Measurements from ENCODE around the gene SLC22A13.
"Not testable (repeated sequence)": the region's sequence is repeated elsewhere in the genome, so short reads cannot be mapped to it uniquely, and the experiment has no call there.

The SLC22A13 gene

DNA sequence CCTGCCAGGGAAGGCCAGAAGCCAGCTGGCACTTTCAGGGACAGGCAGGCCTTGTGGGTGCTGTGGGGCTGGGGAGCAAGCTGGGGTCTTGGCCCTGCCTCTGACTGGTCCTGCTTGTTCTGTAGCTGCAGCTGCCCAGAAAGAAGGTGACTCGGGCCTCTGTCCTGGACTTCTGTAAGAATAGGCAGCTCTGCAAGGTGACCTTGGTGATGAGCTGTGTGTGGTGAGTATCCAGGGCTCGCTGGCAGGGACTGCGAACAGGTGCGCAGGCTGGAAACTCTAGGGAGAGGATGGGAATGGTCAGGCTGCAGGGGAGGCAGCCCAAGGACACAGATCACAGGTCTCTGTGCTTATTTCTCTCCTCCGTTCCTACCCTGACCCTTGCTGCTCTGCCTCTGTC is 47.7 kb downstream of the SLC22A13 start:
- no peaks in the 10 kb centered on the region for H3K36me3 ChIP-seq (ENCODE audit: control insufficient read depth in 5 of 5, insufficient read depth in 5 of 5, low read length in 5 of 5)
- H3K4me3 ChIP-seq (ENCODE audit: low read depth in 1 of 5, low read length in 5 of 5), result no peak overlapping the region
- no peaks in the 10 kb centered on the region for H3K4me1 ChIP-seq (ENCODE audit: control insufficient read depth in 5 of 5, insufficient read depth in 5 of 5, low read length in 5 of 5)
- no peaks in the 10 kb centered on the region for H3K9me3 ChIP-seq (ENCODE audit: control insufficient read depth in 5 of 5, low read length in 5 of 5)
- no peaks in the 10 kb centered on the region for H3K27me3 ChIP-seq (ENCODE audit: control insufficient read depth in 5 of 5, insufficient read depth in 4 of 5, low read length in 5 of 5)
- H3K9ac ChIP-seq (ENCODE audit: low read length in 5 of 5), result no peak overlapping the region
- H3K27ac ChIP-seq (ENCODE audit: low read depth, low read length), result no peak overlapping the region

DNA sequence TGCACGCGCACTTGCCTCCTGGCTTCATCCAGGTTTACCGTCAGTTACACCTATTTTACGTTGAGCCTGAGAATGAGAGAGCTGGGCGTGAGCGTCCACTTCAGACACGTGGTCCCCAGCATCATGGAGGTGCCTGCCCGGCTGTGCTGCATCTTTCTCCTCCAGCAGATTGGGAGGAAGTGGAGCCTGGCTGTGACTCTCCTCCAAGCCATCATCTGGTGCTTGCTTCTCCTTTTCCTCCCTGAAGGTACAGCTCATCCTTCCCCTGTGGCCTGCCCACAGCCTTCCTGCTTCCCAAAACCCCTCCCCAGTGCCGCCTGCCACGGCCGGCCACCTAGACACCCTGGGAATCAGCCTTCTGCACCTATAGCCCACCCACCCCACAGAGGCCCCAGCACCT is 48.1 kb downstream of the SLC22A13 start:
- no peaks in the 10 kb centered on the region for H3K36me3 ChIP-seq (ENCODE audit: control insufficient read depth in 5 of 5, insufficient read depth in 5 of 5, low read length in 5 of 5)
- H3K27me3 ChIP-seq (ENCODE audit: control insufficient read depth in 5 of 5, insufficient read depth in 4 of 5, low read length in 5 of 5), result no peaks in the 10 kb centered on the region
- H3K9ac ChIP-seq (ENCODE audit: low read length in 5 of 5), result no peak overlapping the region
- H3K9me3 ChIP-seq (ENCODE audit: control insufficient read depth in 5 of 5, low read length in 5 of 5), result no peaks in the 10 kb centered on the region
- no peak overlapping the region for H3K4me3 ChIP-seq (ENCODE audit: low read depth in 1 of 5, low read length in 5 of 5)
- H3K27ac ChIP-seq (ENCODE audit: low read depth, low read length), result no peak overlapping the region
- no peaks in the 10 kb centered on the region for H3K4me1 ChIP-seq (ENCODE audit: control insufficient read depth in 5 of 5, insufficient read depth in 5 of 5, low read length in 5 of 5)

DNA sequence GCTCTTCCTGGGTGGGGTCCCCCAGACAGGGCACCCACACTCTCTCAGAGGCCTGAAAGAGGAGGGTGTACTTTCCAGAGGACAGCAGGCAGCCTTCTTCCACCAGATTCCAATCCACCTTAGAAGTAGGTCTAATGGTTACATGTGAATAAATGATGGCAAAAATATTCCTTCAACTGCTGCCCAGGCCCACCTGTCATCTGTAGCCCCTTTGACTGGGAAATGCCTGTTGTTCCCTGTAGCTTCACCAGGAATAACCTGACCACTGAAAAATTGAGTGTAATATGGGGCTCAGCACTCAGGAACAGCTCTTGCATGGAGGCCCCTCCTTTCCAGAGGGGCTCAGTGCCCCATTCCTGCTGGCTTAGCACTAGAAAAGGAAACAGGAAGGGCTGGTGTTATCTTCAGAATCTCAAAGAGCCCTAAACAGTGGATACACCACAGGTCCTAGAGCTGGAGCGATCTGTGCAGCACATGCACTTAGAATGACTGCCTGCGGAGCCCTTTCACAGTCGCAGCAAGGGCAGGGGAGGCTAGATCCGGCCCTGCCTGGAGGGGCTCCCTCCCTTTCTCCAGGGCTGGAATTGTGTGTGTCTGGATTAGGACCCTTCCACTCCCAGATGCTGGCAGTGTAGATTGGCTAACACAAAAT is 48.6 kb downstream of the SLC22A13 start:
- Histone ChIP-seq H3K9ac (ENCODE audit: low read length in 5 of 5) (no peak overlapping the region), H3K4me1 (ENCODE audit: control insufficient read depth in 5 of 5, insufficient read depth in 5 of 5, low read length in 5 of 5) (no peaks in the 10 kb centered on the region), H3K27me3 (ENCODE audit: control insufficient read depth in 5 of 5, insufficient read depth in 4 of 5, low read length in 5 of 5) (no peaks in the 10 kb centered on the region), H3K9me3 (ENCODE audit: control insufficient read depth in 5 of 5, low read length in 5 of 5) (no peaks in the 10 kb centered on the region), H3K4me3 (ENCODE audit: low read depth in 1 of 5, low read length in 5 of 5) (no peak overlapping the region), H3K27ac (ENCODE audit: low read depth, low read length) (no peak overlapping the region), H3K36me3 (ENCODE audit: control insufficient read depth in 5 of 5, insufficient read depth in 5 of 5, low read length in 5 of 5) (no peaks in the 10 kb centered on the region)

DNA sequence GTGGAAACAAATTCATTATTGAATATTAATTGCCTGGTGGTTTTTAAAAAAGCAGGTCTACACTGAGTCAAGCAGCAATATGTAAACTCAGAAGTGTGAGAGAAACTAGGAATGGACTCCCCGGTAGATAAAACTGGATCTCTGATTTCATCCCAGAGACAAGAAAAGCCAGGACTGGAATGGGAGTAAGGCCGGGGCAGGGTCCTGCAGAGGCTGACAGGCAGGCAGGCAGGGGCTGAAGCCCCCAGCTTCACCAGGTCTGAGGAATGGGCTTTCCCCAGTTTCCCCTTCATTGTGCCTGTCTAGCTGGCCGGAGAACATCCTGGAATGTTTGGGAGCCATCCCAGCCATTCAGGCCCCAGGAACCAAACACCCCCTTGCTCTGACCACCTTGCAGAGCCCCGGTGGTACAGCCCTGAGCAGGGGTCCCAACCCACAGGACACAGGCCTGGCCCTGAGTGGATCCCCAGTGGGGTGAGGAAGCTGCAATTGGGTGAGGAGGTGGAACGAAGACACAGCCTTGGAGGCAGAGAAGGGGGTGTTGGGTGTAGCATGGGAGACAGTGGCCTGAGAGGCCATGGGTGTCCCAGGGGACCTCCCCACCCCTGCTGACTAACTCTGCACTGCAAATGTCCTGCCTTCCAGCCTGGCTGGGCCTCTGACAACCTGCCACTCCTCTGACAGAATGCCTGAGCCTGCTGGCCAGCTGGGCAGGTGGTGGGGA is 49.3 kb downstream of the SLC22A13 start:
- no peaks in the 10 kb centered on the region for H3K9me3 ChIP-seq (ENCODE audit: control insufficient read depth in 5 of 5, low read length in 5 of 5)
- no peak overlapping the region for H3K4me3 ChIP-seq (ENCODE audit: low read depth in 1 of 5, low read length in 5 of 5)
- no peaks in the 10 kb centered on the region for H3K4me1 ChIP-seq (ENCODE audit: control insufficient read depth in 5 of 5, insufficient read depth in 5 of 5, low read length in 5 of 5)
- H3K27ac ChIP-seq (ENCODE audit: low read depth, low read length), result no peak overlapping the region
- no peak overlapping the region for H3K9ac ChIP-seq (ENCODE audit: low read length in 5 of 5)
- H3K36me3 ChIP-seq (ENCODE audit: control insufficient read depth in 5 of 5, insufficient read depth in 5 of 5, low read length in 5 of 5), result no peaks in the 10 kb centered on the region
- no peaks in the 10 kb centered on the region for H3K27me3 ChIP-seq (ENCODE audit: control insufficient read depth in 5 of 5, insufficient read depth in 4 of 5, low read length in 5 of 5)

DNA sequence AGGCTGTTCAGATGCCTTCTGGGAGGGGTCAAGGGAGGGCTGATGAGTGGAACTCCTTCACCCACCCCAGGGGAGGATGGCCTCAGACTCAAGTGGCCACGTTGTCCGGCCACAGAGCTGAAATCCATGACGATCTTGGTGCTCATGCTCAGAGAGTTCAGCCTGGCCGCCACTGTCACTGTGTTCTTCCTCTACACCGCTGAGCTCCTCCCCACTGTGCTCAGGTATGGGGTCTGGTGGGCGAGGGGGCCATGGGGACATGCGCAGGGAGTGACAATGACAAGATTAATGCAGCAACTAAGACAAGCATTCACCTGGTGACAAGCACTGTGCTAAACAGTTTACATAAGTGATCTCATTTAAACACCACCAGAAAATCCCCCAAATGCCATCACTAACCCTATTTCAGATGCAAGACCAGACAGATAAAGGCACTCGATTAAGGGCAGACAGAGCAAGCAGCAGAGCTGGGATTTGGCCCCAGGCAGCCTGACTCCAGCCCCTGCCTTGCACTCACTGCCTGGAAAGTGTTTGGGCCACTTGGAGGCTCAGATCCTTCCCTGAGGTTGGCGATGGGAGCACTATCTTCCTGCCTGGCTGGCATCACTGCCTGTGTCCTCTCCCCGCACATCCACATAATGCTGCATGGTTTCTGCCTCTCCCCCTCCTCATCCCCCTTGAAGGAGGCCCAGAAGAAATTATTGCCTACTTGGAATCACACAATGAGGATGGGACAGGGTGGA is 50.0 kb downstream of the SLC22A13 start:
- H3K4me1 ChIP-seq (ENCODE audit: control insufficient read depth in 5 of 5, insufficient read depth in 5 of 5, low read length in 5 of 5), result no peaks in the 10 kb centered on the region
- H3K27me3 ChIP-seq (ENCODE audit: control insufficient read depth in 5 of 5, insufficient read depth in 4 of 5, low read length in 5 of 5), result no peaks in the 10 kb centered on the region
- no peak overlapping the region for H3K9ac ChIP-seq (ENCODE audit: low read length in 5 of 5)
- no peak overlapping the region for H3K27ac ChIP-seq (ENCODE audit: low read depth, low read length)
- H3K9me3 ChIP-seq (ENCODE audit: control insufficient read depth in 5 of 5, low read length in 5 of 5), result no peaks in the 10 kb centered on the region
- H3K36me3 ChIP-seq (ENCODE audit: control insufficient read depth in 5 of 5, insufficient read depth in 5 of 5, low read length in 5 of 5), result no peaks in the 10 kb centered on the region
- H3K4me3 ChIP-seq (ENCODE audit: low read depth in 1 of 5, low read length in 5 of 5), result no peak overlapping the region

DNA sequence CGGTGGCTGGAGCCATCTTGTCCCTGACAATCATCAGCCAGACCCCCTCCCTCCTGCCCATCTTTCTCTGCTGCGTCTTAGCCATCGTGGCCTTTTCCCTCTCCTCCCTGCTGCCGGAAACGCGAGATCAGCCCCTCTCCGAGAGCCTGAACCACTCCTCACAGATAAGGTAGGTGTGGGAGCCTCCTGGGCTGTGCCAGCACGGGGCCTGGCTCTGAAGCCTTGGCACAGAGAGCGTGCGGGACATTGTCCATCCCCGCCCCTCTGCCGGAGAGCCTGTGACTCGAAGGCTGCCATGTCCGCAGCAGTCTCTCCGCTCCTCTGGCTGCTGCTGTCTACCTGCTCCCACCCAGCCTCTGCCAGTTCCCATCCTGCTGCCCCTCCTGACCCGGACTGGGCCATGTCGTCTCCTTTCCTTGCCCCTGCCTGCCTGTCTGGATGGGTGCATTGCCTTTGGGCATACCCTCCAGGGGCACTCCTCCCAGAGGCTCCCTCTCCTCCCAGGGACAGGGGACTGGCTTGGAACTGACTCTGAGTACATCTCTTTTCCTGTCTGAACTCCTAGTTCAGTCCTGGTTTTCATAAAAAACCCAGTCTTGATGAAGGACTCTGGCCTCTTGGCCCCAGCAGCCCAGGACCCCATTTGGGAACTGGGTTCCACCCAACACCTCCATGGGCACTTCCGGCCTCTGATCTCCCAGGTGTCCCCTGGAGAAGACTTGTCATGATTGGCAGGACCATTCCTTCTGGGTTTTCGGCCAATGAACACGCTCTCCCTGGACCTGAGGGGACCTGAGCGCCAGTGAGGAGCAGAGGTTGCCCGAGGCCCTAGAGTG is 51.0 kb downstream of the SLC22A13 start:
- Histone ChIP-seq H3K4me1 (ENCODE audit: control insufficient read depth in 5 of 5, insufficient read depth in 5 of 5, low read length in 5 of 5) (no peaks in the 10 kb centered on the region), H3K27ac (ENCODE audit: low read depth, low read length) (no peak overlapping the region)

DNA sequence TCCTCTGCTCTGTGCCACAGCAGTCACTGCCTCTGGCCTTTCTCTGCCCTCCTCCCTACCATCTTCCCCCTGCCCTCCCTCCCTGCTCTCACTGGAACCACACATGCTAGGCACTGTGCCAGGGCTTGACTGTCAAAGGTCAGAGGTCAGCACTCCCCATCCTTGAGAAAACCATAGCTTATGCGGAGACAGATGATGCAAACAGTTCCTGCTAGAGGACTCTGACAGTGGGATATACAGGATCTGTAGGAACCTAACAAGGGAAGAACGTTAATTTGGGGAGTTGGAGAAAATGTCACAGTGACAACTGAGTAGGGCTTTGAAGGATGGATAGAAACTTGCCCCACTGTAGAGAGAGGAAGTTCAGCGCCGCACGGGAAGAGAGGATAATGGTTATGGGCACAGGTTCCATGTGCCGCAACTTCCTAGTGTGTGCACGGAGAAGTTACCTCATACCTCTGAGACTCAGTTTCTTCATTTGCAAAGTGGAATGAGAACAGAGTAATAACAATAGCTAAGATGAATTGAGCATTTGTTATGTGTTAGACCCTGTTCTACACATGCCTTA is 51.7 kb downstream of the SLC22A13 start:
- H3K27ac ChIP-seq (ENCODE audit: low read depth, low read length), result no peak overlapping the region
- H3K36me3 ChIP-seq (ENCODE audit: control insufficient read depth in 5 of 5, insufficient read depth in 5 of 5, low read length in 5 of 5), result no peaks in the 10 kb centered on the region
- no peaks in the 10 kb centered on the region for H3K4me1 ChIP-seq (ENCODE audit: control insufficient read depth in 5 of 5, insufficient read depth in 5 of 5, low read length in 5 of 5)
- H3K4me3 ChIP-seq (ENCODE audit: low read depth in 1 of 5, low read length in 5 of 5), result no peak overlapping the region
- H3K9ac ChIP-seq (ENCODE audit: low read length in 5 of 5), result no peak overlapping the region
- H3K9me3 ChIP-seq (ENCODE audit: control insufficient read depth in 5 of 5, low read length in 5 of 5), result peaks cover 0 to 2% (median 0%) of the 10 kb centered on the region in 5 donors
- H3K27me3 ChIP-seq (ENCODE audit: control insufficient read depth in 5 of 5, insufficient read depth in 4 of 5, low read length in 5 of 5), result no peaks in the 10 kb centered on the region

More for the DNA sequence above, 51.0 kb downstream of the SLC22A13 start:
- Histone ChIP-seq H3K36me3 (ENCODE audit: control insufficient read depth in 5 of 5, insufficient read depth in 5 of 5, low read length in 5 of 5) (no peaks in the 10 kb centered on the region), H3K9me3 (ENCODE audit: control insufficient read depth in 5 of 5, low read length in 5 of 5) (no peaks in the 10 kb centered on the region), H3K4me3 (ENCODE audit: low read depth in 1 of 5, low read length in 5 of 5) (no peak overlapping the region), H3K9ac (ENCODE audit: low read length in 5 of 5) (no peak overlapping the region), H3K27me3 (ENCODE audit: control insufficient read depth in 5 of 5, insufficient read depth in 4 of 5, low read length in 5 of 5) (no peaks in the 10 kb centered on the region)

DNA sequence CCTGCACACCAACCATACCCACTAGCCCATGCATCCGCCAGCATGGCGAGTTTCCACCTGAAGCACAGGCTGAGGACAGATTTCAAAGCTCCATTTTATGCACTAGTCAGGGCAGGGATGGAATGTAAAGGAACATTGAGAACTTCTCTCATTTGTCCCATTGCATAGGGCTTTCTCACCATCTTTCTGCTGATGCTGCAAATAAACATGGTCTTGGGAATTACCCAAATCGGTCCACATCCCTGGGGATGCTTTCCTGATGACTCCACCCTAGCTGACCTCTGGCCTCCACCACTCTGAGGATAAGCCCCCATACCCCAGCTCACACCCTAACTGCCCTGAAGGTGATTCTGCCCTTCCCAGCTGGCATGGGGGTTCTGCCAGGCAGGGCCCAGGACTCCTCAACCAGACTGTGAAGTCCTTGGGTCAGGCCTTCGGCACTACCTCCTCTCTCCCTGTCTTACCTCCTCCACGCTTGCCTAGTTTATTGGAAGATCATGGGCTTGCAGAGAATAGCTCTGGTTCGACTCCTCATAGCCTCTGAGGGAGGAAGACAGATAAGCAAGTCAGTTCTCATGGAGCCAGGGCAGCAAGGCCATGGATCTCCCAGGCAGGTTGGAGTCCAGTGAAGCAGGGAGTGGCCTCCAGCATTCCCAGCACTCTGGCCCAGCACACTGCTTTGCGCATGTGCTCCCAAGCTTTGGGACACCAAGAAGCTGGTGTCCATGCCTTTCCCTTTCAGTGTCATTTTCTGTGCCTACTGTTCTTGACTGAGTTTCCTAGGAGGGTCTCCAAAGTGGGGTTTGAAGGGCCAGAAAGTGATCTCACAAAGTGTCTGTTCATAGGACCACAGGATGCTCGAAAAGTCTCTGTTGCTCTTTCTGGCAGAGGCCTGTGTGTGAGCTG is 53.4 kb downstream of the SLC22A13 start:
- H3K4me3 ChIP-seq (ENCODE audit: low read depth in 1 of 5, low read length in 5 of 5), result no peak overlapping the region
- no peaks in the 10 kb centered on the region for H3K36me3 ChIP-seq (ENCODE audit: control insufficient read depth in 5 of 5, insufficient read depth in 5 of 5, low read length in 5 of 5)
- H3K27ac ChIP-seq (ENCODE audit: low read depth, low read length), result no peak overlapping the region
- H3K27me3 ChIP-seq (ENCODE audit: control insufficient read depth in 5 of 5, insufficient read depth in 4 of 5, low read length in 5 of 5), result no peaks in the 10 kb centered on the region
- no peaks in the 10 kb centered on the region for H3K4me1 ChIP-seq (ENCODE audit: control insufficient read depth in 5 of 5, insufficient read depth in 5 of 5, low read length in 5 of 5)
- H3K9ac ChIP-seq (ENCODE audit: low read length in 5 of 5), result no peak overlapping the region
- peaks cover 0 to 2% (median 0%) of the 10 kb centered on the region in 5 donors for H3K9me3 ChIP-seq (ENCODE audit: control insufficient read depth in 5 of 5, low read length in 5 of 5)

DNA sequence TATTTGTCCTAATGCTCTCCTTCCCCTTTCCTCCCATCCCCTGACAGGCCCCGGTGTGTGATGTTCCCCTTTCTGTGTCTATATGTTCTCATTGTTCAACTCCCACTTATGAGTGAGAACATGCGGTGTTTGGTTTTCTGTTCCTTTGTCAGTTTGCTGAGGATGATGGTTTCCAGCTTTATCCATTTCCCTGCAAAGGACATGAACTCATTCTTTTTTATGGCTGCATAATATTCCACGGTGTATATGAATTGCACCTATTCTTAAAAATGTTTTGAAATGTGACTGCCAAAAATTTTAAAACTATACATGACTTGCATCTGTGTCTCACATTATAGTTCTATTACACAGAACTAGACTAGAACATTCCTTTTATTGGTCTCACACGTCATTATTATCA is 55.0 kb downstream of the SLC22A13 start:
- H3K9me3 ChIP-seq (ENCODE audit: control insufficient read depth in 5 of 5, low read length in 5 of 5); H3K4me1 ChIP-seq (ENCODE audit: control insufficient read depth in 5 of 5, insufficient read depth in 5 of 5, low read length in 5 of 5); H3K9ac ChIP-seq (ENCODE audit: low read length in 5 of 5): not testable (repeated sequence)

More for the DNA sequence above, 55.0 kb downstream of the SLC22A13 start:
- not testable (repeated sequence) for H3K27me3 ChIP-seq (ENCODE audit: control insufficient read depth in 5 of 5, insufficient read depth in 4 of 5, low read length in 5 of 5); H3K36me3 ChIP-seq (ENCODE audit: control insufficient read depth in 5 of 5, insufficient read depth in 5 of 5, low read length in 5 of 5); H3K4me3 ChIP-seq (ENCODE audit: low read depth in 1 of 5, low read length in 5 of 5); H3K27ac ChIP-seq (ENCODE audit: low read depth, low read length)
